ENCODE measurements around the gene LDB2.

Gene LDB2

DNA sequence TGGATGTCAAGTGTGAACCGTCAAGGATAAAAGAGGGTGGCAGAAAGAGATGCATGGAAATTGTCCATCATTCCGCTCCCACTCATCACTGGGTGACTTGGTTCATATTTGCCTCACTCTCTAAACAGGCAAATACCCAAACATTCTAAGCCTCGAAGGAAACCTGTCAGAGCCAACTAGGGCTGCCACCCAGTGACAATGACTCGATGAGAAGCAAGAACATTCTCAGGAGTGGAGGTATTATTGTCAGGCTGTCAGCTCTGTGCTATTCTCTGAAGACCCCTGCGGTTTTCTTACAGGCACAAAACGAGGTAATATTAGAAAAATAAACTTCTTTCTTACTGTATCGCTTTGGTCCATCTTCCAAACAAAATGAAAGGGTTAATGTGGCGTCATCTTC lies 139.6 kb downstream of the LDB2 start:
- no peak for DNase-seq (ENCODE audit: low read depth in 1 of 2, low spot score in 1 of 2)

DNA sequence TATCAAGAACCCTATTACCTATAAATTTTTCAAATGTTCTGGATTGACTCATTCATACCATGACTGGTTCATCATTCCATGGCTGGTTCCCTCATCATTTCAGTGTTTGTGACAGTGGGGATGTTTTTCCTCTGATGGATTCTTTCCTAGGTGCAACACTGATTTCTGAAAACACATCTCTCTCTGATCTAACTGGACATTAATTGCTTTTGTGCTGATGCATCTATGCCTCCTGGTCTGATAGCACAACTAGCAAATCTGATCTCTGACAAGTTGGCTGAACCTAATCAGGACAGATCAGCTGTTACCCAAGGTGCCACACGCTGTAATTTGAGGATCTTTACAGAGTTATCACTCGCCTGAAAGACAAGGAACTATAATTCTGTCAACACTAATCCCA lies 140.2 kb downstream of the LDB2 start:
- DNase-seq (ENCODE audit: low read depth in 1 of 2, low spot score in 1 of 2) = no peak

GRCh38 chr4:16757080-16757521 lies 141.3 kb downstream of the LDB2 start:
- no peak for DNase-seq (ENCODE audit: low read depth in 1 of 2, low spot score in 1 of 2)

DNA sequence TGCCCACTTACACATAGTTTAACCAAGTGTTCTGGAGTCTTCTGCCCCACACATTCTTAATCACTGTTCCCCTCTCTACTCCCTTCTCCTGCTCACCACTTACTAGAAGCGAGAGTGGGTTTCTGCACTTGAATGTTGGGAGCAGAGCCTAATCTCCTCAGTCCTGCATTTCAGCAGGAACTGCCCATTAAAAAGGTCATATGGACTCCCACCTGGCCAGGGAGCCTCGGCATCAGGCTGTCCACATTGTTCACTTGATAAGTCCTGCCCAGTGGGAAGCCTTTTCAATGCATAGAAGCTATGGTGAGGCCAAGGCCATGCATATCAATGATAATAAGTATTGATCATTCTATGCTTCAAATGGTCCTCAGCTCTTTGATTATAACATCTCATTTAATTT lies 144.3 kb downstream of the LDB2 start:
- no peak for DNase-seq (ENCODE audit: low read depth in 1 of 2, low spot score in 1 of 2)

- DNase-seq (ENCODE audit: low read depth in 1 of 2, low spot score in 1 of 2) = no peak
Measured at GRCh38 chr4:16752150-16752549, 146.3 kb downstream of the LDB2 start.

DNA sequence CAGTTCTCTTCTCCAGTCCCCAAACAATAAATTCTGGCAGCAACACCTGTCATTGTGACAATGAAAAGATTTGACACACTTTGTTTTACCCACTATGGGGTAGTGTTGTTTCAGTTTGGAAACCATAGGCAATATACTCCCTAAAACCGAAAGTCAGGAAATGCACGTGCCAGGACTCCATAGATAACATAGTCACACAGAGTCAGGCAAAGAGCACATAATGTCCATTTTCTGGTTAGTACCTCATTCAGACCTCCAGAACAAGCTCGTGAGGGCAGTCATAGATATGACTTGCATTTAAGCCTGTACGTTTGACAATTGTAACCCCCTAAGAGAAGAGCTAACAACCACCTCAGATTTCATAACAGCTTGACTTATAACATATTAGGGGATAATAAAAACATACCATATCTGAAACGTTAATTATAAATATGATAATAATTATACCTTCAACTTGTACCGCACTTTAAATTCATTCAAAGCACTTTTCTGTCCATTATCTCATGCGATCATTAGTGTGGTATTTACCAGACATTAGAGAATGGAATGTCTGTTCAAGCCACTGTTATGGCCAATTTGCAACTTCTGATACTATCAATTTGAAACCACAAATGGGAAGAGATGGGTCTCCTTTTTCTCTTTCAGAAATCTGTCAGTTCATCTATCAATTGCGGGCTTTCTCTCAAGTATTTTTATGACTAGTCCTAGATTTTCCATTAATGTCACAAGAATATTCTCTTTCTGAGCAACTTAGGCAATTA lies 147.4 kb downstream of the LDB2 start:
- no peak for DNase-seq (ENCODE audit: low read depth in 1 of 2, low spot score in 1 of 2)

DNA sequence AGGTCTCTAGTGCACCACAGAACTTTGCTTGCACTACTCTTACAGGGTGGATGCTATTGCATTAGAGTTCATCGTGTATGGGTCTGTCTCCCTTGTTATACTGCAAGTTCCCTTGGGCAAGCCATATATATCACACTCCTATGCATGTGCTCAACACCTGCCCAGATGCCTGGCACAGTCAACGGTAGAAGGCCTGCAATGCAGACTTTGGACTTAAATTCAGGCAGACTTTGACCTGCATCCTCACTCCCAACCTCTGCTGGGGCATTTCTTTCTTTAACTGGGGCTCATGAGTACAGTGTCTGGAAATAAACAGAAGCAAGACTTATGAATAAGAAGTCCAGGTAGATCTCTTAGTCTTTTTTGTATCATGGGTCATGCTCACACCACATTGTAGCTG lies 148.2 kb downstream of the LDB2 start:
- no peak for DNase-seq (ENCODE audit: low read depth in 1 of 2, low spot score in 1 of 2)

DNA sequence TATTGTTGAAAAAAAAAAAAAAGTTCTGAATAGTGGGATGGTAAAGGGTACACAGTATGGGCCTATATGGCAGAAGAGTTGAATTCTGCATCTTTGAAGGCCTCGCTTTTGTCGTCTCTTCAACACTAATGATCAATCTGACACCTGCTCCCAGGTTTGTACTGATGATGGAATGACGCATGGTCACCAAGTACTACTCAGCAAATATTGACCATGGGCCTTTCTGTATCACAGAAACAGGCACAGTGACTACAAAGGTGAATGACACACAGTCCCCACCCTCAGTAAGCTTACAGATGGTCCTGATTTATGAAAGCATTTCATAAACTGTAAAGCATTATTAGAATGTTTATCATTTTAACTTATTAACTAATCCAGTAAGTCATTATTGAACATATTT lies 152.6 kb downstream of the LDB2 start:
- no peak for DNase-seq (ENCODE audit: low read depth in 1 of 2, low spot score in 1 of 2)

- DNase-seq (ENCODE audit: low read depth in 1 of 2, low spot score in 1 of 2) = no peak
Measured at GRCh38 chr4:16745009-16745635, 153.3 kb downstream of the LDB2 start.

- DNase-seq (ENCODE audit: low read depth in 1 of 2, low spot score in 1 of 2) = no peak
Measured at GRCh38 chr4:16741287-16741686, 157.2 kb downstream of the LDB2 start.

- DNase-seq (ENCODE audit: low read depth in 1 of 2, low spot score in 1 of 2) = no peak
Measured at GRCh38 chr4:16739997-16740624, 158.3 kb downstream of the LDB2 start.

DNA sequence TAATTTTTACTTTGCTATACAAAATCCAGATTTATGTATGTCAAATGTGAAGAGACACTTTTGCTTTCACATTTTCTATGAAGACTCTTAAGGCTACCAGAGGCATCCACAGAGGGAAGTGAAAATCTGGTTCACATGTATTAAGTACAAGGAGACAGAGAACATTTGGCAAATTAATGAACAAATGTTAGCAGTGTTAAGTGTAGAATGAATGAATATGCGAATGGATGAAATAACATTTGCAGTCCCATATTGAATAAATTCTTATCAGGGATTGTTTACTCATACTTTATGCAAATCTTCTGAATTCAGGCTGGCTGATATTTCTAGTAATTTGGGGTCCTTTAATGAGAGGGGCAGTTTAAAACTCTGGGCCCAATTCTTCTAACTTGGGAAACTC lies 159.9 kb downstream of the LDB2 start:
- no peak for DNase-seq (ENCODE audit: low read depth in 1 of 2, low spot score in 1 of 2)

DNA sequence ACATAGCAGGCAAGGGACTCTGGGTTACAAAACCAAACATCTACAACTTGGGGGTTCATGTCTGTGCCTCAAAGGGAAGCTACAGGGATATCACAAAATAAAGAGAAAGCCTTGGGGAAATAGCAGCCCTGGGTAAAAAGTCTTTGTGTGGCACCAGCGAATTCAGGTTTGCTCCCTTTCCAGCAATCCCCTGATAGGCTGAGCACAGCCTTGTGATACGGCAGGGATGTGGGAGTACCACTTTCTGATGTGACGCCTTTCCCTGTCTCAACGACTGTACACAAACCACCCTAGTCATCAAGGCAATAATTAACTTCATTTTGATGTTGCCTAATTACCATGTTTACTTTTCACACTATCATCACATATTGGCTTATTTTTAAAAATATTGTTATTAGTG lies 164.9 kb downstream of the LDB2 start:
- DNase-seq (ENCODE audit: low read depth in 1 of 2, low spot score in 1 of 2) = no peak

DNA sequence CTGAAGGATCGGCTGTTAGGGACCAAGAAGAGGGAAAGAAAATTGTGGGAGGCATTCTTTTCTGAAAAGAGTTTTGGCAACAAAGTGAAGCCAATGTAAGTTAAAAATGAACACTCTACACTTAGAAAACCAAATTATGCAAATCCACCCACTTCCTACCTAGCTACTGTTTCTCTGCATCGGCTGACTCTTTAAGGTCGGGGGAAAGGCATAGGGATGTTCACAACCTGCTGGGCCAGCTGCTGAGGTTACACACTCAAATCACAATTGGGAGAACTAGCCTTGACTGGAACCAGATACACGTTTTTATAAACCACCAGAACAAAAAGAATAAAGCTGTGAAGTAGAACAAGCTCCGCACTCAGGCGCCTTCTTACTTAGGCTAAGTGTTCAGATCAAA lies 165.7 kb downstream of the LDB2 start:
- no peak for DNase-seq (ENCODE audit: low read depth in 1 of 2, low spot score in 1 of 2)

GRCh38 chr4:16731776-16732380 lies 166.6 kb downstream of the LDB2 start:
- no peak for DNase-seq (ENCODE audit: low read depth in 1 of 2, low spot score in 1 of 2)

GRCh38 chr4:16730522-16731205 lies 167.8 kb downstream of the LDB2 start:
- no peak for DNase-seq (ENCODE audit: low read depth in 1 of 2, low spot score in 1 of 2)

DNA sequence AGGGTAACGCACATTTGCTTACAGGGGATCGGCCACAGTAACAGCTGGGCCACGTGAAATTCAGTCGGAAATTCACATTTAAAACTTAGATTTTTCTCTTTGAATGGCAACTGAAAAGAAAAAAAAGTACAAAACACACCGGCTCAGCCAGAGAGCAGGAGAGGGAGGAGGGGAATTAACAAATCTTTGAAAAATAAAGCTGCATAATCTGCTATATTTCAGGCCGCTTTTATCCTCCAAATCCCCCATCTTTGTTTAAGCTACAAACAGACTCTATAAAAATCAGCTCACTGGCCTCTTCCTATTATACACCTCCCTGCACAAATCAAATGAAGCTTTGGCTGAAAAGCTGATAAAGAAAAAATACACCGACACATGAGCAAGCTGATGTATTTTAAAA lies 169.1 kb downstream of the LDB2 start:
- DNase-seq (ENCODE audit: low read depth in 1 of 2, low spot score in 1 of 2) = no peak

DNA sequence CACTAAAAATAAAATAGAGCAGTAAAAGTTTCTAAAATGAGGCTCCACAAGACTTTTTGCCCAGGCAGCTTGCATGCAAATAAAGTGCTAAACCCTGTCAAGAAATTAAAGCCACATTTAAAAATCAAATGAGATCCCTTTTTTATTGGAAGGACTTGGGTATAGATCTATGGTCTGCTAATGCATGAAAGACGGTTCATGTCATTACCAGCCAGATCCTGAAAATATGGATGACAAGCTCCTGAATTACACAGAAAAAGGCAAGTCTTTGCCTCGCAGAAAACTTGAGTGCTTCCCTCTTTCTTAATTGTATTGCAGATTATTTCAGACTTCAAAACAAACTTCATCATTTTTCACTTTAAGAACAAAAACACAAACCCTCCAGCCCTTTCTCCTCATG lies 169.6 kb downstream of the LDB2 start:
- no peak for DNase-seq (ENCODE audit: low read depth in 1 of 2, low spot score in 1 of 2)

DNA sequence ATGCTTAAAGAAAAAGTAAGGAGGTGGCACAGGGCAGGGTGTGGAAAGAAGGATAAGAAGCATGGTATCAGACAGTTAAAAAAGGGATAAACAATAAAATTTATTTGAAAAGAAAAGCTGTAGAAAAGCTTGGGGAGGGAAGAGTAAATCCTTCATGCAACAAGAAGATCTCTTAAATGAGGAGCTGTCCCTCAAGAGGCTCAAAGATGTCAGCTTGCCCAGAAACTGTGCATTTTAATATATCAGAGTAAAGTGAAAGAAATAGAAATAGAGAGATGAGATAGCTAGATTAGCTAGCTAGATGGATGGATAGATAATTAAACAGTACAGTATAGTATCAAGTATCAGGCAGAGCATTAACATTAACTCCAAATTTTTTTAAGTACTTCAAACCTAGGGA lies 170.3 kb downstream of the LDB2 start:
- no peak for DNase-seq (ENCODE audit: low read depth in 1 of 2, low spot score in 1 of 2)

DNA sequence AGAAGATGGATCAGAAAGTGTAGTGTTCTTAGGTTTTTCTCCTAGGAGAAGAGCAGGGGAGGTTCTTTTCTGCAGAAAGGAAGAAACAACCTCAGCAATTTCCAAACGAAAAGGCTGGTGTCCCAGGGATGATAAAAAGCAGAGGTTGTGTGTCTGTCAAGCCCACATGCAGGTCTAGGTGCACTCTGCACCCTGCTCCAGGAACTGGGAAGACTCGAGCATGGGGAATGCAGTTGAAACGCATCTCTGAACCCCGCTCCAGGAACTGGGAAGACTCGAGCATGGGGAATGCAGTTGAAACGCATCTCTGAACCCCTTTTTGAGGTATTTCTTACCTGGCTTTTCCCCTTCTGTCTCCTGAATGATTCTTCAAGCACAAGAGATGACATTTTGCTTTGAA lies 171.2 kb downstream of the LDB2 start:
- no peak for DNase-seq (ENCODE audit: low read depth in 1 of 2, low spot score in 1 of 2)

DNA sequence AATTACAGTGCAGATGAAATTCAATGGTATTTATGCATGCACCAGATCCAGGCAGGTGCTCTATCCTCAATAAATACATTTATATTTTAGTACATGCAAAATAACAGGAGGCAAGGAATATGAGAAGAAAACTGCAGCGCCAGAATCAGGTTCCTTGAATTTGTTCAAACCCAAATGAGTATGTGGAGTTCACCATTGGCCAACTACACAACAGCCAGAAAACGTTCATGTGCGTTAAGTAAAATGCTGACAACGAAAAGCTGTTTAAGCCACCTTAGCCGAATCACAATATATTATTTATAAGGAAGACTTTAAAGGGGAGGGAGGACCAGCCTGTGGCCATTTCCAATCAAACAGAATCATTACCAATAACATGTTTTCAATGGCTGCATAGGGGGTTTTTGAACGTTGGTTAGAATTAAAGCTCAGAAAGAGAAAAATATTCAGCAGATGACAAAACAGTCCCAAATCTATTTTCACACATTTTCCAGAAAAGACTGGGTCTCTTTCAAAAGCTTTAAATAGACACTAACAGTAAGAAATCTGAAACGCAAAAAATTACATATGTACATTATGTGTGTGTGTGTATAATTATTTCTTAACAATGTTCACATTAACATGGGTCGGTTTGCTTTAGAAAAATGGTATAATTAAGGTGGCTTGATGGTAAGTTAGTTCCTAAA lies 171.9 kb downstream of the LDB2 start:
- DNase-seq (ENCODE audit: low read depth in 1 of 2, low spot score in 1 of 2) = no peak
